ENCODE measurements around the gene ZNF296. TPM values are rescaled to one million over a fixed set of nuclear protein-coding genes. Genes with fewer than 3 reads are reported as not detected.

The ZNF296 gene
- total RNA-seq, 1 experiment from 2014 or later, result 9.2 TPM

GRCh38 chr19:45035755-45036154 is 40.5 kb downstream of the ZNF296 start:
- Histone ChIP-seq H3K27me3 (ENCODE audit: insufficient read depth, low read length) (no peaks in the 10 kb centered on the region), H3K9ac (ENCODE audit: low read length) (no peak overlapping the region), H2AFZ (ENCODE audit: low read depth, low read length, poor library complexity, severe bottlenecking) (no peak overlapping the region), H3K4me2 (ENCODE audit: low read length) (no peak overlapping the region), H3K9me2 (ENCODE audit: insufficient read depth) (no peaks in the 10 kb centered on the region), H3K79me2 (ENCODE audit: insufficient read depth, low read length) (peaks cover 18% of the 10 kb centered on the region), H3K4me1 (ENCODE audit: control insufficient read depth in 1 of 2, insufficient read depth in 2 of 2, low read length in 2 of 2) (peaks cover 7 to 9% of the 10 kb centered on the region in 2 experiments), H4K20me1 (ENCODE audit: insufficient read depth) (peaks cover 12% of the 10 kb centered on the region; the same call in 1 of the 2 replicates), H3K4me3 (replicated peaks in 1 of 2; ENCODE audit: low read depth in 1 of 2, low read length in 2 of 2) (no peak overlapping the region), H3K9me3 (ENCODE audit: control insufficient read depth in 1 of 2, insufficient read depth in 1 of 2, low read depth in 1 of 2, low read length in 2 of 2) (no peaks in the 10 kb centered on the region), H3K36me3 (ENCODE audit: control insufficient read depth in 1 of 2, insufficient read depth in 2 of 2, low read length in 2 of 2) (peaks cover 3 to 10% of the 10 kb centered on the region in 2 experiments; a peak in 2 of 4 replicates), H3K27ac (ENCODE audit: low read depth, low read length) (no peak overlapping the region)
- POLR2A ChIA-PET, result no interaction called here
- RAD21 ChIA-PET (ENCODE audit: low non-redundant PET in 1 of 2, low total read pairs in 2 of 2, uncharacterized antibody in 2 of 2, unreplicated experiment in 2 of 2), result no interaction called here
- CTCF ChIA-PET, result no interaction called here
- BruUV-seq (replicated peaks), result no TSS peak
- DNase-seq (ENCODE audit: low read depth, low spot score) (no peak), ATAC-seq (no peak)
- TF ChIP-seq ELF1 (IDR thresholded peaks at IDR 0.05; ENCODE audit: borderline replicate concordance, low read depth), result no peak
- TF ChIP-seq JUND (IDR thresholded peaks at IDR 0.05), result no peak
- TF ChIP-seq CEBPB (IDR thresholded peaks at IDR 0.05; ENCODE audit: low read depth), result no peak
- intact Hi-C loops (cut with micrococcal nuclease), result no loop called here

GRCh38 chr19:45032421-45032820 is 43.9 kb downstream of the ZNF296 start:
- POLR2A ChIA-PET, result no interaction called here
- Histone ChIP-seq H3K27ac (ENCODE audit: low read depth, low read length) (no peak overlapping the region), H3K4me1 (ENCODE audit: control insufficient read depth in 1 of 2, insufficient read depth in 2 of 2, low read length in 2 of 2) (no peaks in the 10 kb centered on the region), H3K9me2 (ENCODE audit: insufficient read depth) (no peaks in the 10 kb centered on the region), H3K36me3 (ENCODE audit: control insufficient read depth in 1 of 2, insufficient read depth in 2 of 2, low read length in 2 of 2) (no peaks in the 10 kb centered on the region), H3K9me3 (ENCODE audit: control insufficient read depth in 1 of 2, insufficient read depth in 1 of 2, low read depth in 1 of 2, low read length in 2 of 2) (no peaks in the 10 kb centered on the region), H3K27me3 (ENCODE audit: insufficient read depth, low read length) (no peaks in the 10 kb centered on the region), H4K20me1 (ENCODE audit: insufficient read depth) (no peaks in the 10 kb centered on the region), H3K4me3 (replicated peaks in 1 of 2; ENCODE audit: low read depth in 1 of 2, low read length in 2 of 2) (no peak overlapping the region), H3K79me2 (ENCODE audit: insufficient read depth, low read length) (no peaks in the 10 kb centered on the region), H2AFZ (ENCODE audit: low read depth, low read length, poor library complexity, severe bottlenecking) (no peak overlapping the region), H3K4me2 (ENCODE audit: low read length) (no peak overlapping the region), H3K9ac (ENCODE audit: low read length) (no peak overlapping the region)
- CTCF ChIA-PET, result no interaction called here
- RAD21 ChIA-PET (ENCODE audit: low non-redundant PET in 1 of 2, low total read pairs in 2 of 2, uncharacterized antibody in 2 of 2, unreplicated experiment in 2 of 2), result no interaction called here
- DNase-seq (ENCODE audit: low read depth, low spot score) (no peak), ATAC-seq (no peak)
- intact Hi-C loops (cut with micrococcal nuclease), result no loop called here
- no peak for TF ChIP-seq CEBPB (IDR thresholded peaks at IDR 0.05; ENCODE audit: low read depth)
- BruUV-seq (replicated peaks), result no TSS peak

- H3K27me3 ChIP-seq (ENCODE audit: insufficient read depth, low read length), result no peaks in the 10 kb centered on the region
- no peaks in the 10 kb centered on the region for H3K4me1 ChIP-seq (ENCODE audit: control insufficient read depth in 1 of 2, insufficient read depth in 2 of 2, low read length in 2 of 2)
- no peak overlapping the region for H3K9ac ChIP-seq (ENCODE audit: low read length)
- ChIA-PET CTCF (no interaction called here), POLR2A (no interaction called here), RAD21 (ENCODE audit: low non-redundant PET in 1 of 2, low total read pairs in 2 of 2, uncharacterized antibody in 2 of 2, unreplicated experiment in 2 of 2) (no interaction called here)
- no peaks in the 10 kb centered on the region for H3K36me3 ChIP-seq (ENCODE audit: control insufficient read depth in 1 of 2, insufficient read depth in 2 of 2, low read length in 2 of 2)
- H4K20me1 ChIP-seq (ENCODE audit: insufficient read depth), result no peaks in the 10 kb centered on the region
- intact Hi-C loops (cut with micrococcal nuclease), result no loop called here
- ATAC-seq (no peak), DNase-seq (ENCODE audit: low read depth, low spot score) (no peak)
- TF ChIP-seq FOSL1 (IDR thresholded peaks at IDR 0.05; ENCODE audit: low read depth) (no peak), YY1 (IDR thresholded peaks at IDR 0.05; ENCODE audit: extremely low read depth, insufficient replicate concordance, low read depth, low read length) (no peak), POLR2AphosphoS5 (IDR thresholded peaks at IDR 0.05; ENCODE audit: low read depth, low read length) (no peak)
- TF ChIP-seq, protein P1, sequence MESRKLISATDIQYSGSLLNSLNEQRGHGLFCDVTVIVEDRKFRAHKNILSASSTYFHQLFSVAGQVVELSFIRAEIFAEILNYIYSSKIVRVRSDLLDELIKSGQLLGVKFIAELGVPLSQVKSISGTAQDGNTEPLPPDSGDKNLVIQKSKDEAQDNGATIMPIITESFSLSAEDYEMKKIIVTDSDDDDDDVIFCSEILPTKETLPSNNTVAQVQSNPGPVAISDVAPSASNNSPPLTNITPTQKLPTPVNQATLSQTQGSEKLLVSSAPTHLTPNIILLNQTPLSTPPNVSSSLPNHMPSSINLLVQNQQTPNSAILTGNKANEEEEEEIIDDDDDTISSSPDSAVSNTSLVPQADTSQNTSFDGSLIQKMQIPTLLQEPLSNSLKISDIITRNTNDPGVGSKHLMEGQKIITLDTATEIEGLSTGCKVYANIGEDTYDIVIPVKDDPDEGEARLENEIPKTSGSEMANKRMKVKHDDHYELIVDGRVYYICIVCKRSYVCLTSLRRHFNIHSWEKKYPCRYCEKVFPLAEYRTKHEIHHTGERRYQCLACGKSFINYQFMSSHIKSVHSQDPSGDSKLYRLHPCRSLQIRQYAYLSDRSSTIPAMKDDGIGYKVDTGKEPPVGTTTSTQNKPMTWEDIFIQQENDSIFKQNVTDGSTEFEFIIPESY (IDR thresholded peaks at IDR 0.05; ENCODE audit: extremely low read depth, insufficient replicate concordance, low read length), result no peak
- no peaks in the 10 kb centered on the region for H3K9me2 ChIP-seq (ENCODE audit: insufficient read depth)
- no peak overlapping the region for H2AFZ ChIP-seq (ENCODE audit: low read depth, low read length, poor library complexity, severe bottlenecking)
- H3K9me3 ChIP-seq (ENCODE audit: control insufficient read depth in 1 of 2, insufficient read depth in 1 of 2, low read depth in 1 of 2, low read length in 2 of 2), result no peaks in the 10 kb centered on the region
- no peaks in the 10 kb centered on the region for H3K79me2 ChIP-seq (ENCODE audit: insufficient read depth, low read length)
- no peak overlapping the region for H3K4me2 ChIP-seq (ENCODE audit: low read length)
- no peak overlapping the region for H3K27ac ChIP-seq (ENCODE audit: low read depth, low read length)
- no peak overlapping the region for H3K4me3 ChIP-seq (replicated peaks in 1 of 2; ENCODE audit: low read depth in 1 of 2, low read length in 2 of 2)
- no TSS peak for BruUV-seq (replicated peaks)
Observed at GRCh38 chr19:45030825-45031224, 45.5 kb downstream of the ZNF296 start.

All from HCT116 (cell line).